Iris pigment epithelial cell (primary cell): ENCODE measurements around the gene OTOF.

Experiments used
- DNase-seq: peaks from one replicate; pipeline ENCODE4 v3.0.0-alpha.2; 2011; ENCODE audit warnings: low read depth

Gene OTOF

GRCh38 chr2:26464390-26465265 is 13.3 kb downstream of the OTOF start:
- DNase-seq: no peak

GRCh38 chr2:26463244-26464192 is 14.4 kb downstream of the OTOF start:
- no peak for DNase-seq

GRCh38 chr2:26462511-26463243 is 15.2 kb downstream of the OTOF start:
- peak; percentile 76 for DNase-seq

GRCh38 chr2:26462100-26462499 is 15.8 kb downstream of the OTOF start:
- no peak for DNase-seq

- DNase-seq: no peak
Measured at GRCh38 chr2:26461601-26462023, 16.3 kb downstream of the OTOF start.

- DNase-seq: no peak
Measured at GRCh38 chr2:26460613-26461031, 17.3 kb downstream of the OTOF start.

GRCh38 chr2:26459991-26460612 is 17.8 kb downstream of the OTOF start:
- no peak for DNase-seq

- no peak for DNase-seq
Measured at GRCh38 chr2:26458365-26459042, 19.4 kb downstream of the OTOF start.

- no peak for DNase-seq
Measured at GRCh38 chr2:26457695-26458364, 20.1 kb downstream of the OTOF start.

GRCh38 chr2:26457251-26457666 is 20.7 kb downstream of the OTOF start:
- DNase-seq: no peak

GRCh38 chr2:26456440-26457250 is 21.3 kb downstream of the OTOF start:
- DNase-seq: no peak

GRCh38 chr2:26455670-26456439 is 22.1 kb downstream of the OTOF start:
- DNase-seq: no peak

- no peak for DNase-seq
Measured at GRCh38 chr2:26455037-26455669, 22.8 kb downstream of the OTOF start.

GRCh38 chr2:26454561-26455001 is 23.3 kb downstream of the OTOF start:
- DNase-seq: no peak

- DNase-seq: no peak
Measured at GRCh38 chr2:26453421-26454329, 24.2 kb downstream of the OTOF start.

- DNase-seq: no peak
Measured at GRCh38 chr2:26451700-26452099, 26.2 kb downstream of the OTOF start.

- DNase-seq: no peak
Measured at GRCh38 chr2:26450031-26450635, 27.8 kb downstream of the OTOF start.
